ENCODE measurements around the gene RPL4. TPM values are rescaled to one million over a fixed set of nuclear protein-coding genes. Genes with fewer than 3 reads are reported as not detected.
"Not testable (repeated sequence)": the region's sequence is repeated elsewhere in the genome, so short reads cannot be mapped to it uniquely, and the experiment has no call there.

RPL4 gene
- total and polyA plus RNA-seq, 10 of the 15 experiments (the other 5 are each of a cell fraction or from before 2014, with no cell fraction given): 2,004 to 8,888 (median 4,667) TPM

DNA sequence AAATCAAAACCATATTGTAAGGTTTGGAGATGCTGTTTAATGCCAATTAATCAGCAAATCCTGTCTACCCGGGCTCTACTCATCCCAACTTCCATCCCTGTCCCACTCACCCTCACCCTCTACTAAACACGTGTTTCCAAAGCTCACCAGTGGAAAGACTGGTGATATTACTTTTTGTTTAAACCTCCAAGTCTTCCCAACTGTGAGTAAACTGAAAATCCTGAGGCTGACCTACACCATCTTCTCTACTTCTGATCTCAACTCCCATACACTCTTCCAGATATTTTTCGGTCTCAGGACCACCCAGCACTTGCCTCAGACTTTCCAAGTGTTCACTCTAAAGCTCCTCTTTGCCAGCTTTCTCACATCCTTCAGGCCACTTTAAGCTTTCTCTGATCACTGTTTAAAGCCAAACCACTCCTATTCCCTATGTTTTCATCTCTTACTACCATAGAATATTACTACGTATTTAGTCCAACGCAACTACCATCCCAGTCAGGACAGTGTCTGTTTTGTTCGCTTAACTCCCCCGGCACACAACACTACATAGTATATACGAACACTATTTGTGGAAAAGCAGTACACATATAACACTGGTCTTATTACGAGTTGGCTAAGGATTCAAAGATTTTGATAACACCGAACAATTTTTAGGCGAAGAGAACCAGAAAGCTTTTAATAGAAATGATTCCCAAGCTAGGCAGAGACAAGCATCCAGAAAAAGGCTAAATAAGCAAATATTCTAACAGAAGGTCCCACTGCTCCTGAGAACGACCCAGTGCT is 684 bp downstream of the RPL4 start:
- H2AFZ ChIP-seq (ENCODE audit: control insufficient read depth, low read depth, low read length): no peak overlapping the region
- FAIRE-seq (no peak), DNase-seq (ENCODE audit: low read depth, low spot score) (no peak), ATAC-seq (no peak)
- peaks cover 4% of the 10 kb centered on the region; the same call in 1 of the 2 replicates for H3K4me1 ChIP-seq (ENCODE audit: control insufficient read depth, insufficient read depth, low read length)
- ChIA-PET POLR2A (interaction anchor here (0.5 to 2.3 kb wide), 9 partner anchors 31 to 283 kb away, joined by 3 to 9 read pairs (median 5); partner anchors contain the start of genes MAP2K1 and TIPIN), SMC1A (ENCODE audit: uncharacterized antibody, unreplicated experiment) (interaction anchor here (0.7 to 2.5 kb wide), 5 partner anchors 93 to 582 kb away, joined by 4 to 10 read pairs (median 7); no protein-coding TSS in a partner anchor), RAD21 (ENCODE audit: unreplicated experiment) (interaction anchor here (0.7 to 1.5 kb wide), 2 partner anchors 101 to 118 kb away, joined by 3 to 4 read pairs; partner anchors contain the start of gene MAP2K1), CTCF (interaction anchor here (1.2 to 1.9 kb wide), 3 partner anchors 63 to 149 kb away, joined by 4 to 11 read pairs (median 5); partner anchors contain the start of gene MAP2K1)
- intact Hi-C loops (cut with micrococcal nuclease; ENCODE audit: unreplicated experiment): loop anchor here (2.0 kb wide), 1 partner anchor 63 kb away; no protein-coding TSS in a partner anchor
- H3K79me2 ChIP-seq (ENCODE audit: control insufficient read depth, insufficient read depth, low read length): peaks cover 81% of the 10 kb centered on the region
- H3K27me3 ChIP-seq (replicated peaks in 1 of 2; ENCODE audit: control insufficient read depth in 2 of 2, insufficient read depth in 2 of 2, low read length in 1 of 2): no peaks in the 10 kb centered on the region
- H4K20me1 ChIP-seq (ENCODE audit: control insufficient read depth, insufficient read depth): peaks cover 3% of the 10 kb centered on the region; the same call in 1 of the 2 replicates
- H3K4me2 ChIP-seq (ENCODE audit: control insufficient read depth, insufficient read depth): peak overlapping the region; percentile 39
- 0% methylated on average over 12 of the region's 12 CpGs for WGBS (ENCODE audit: insufficient coverage, insufficient replicate concordance, low lambda C conversion rate, missing lambda C conversion rate)
- TF ChIP-seq, protein P1, sequence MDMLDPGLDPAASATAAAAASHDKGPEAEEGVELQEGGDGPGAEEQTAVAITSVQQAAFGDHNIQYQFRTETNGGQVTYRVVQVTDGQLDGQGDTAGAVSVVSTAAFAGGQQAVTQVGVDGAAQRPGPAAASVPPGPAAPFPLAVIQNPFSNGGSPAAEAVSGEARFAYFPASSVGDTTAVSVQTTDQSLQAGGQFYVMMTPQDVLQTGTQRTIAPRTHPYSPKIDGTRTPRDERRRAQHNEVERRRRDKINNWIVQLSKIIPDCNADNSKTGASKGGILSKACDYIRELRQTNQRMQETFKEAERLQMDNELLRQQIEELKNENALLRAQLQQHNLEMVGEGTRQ (IDR thresholded peaks at IDR 0.05; ENCODE audit: borderline replicate concordance, low read depth, low read length): no peak
- no peak for TF ChIP-seq BCL11A (IDR thresholded peaks at IDR 0.05; ENCODE audit: low read depth, low read length)
- peak; percentile 27; the same call in 1 of the 2 replicates for TF ChIP-seq MTA3 (IDR thresholded peaks at IDR 0.05; ENCODE audit: borderline replicate concordance, low read length)
- in situ Hi-C loops (cut with MboI): loop anchor here (5.0 kb wide), 1 partner anchor 147 kb away; the partner anchor contains the start of gene TIPIN
- peaks cover 4 to 29% of the 10 kb centered on the region in 2 experiments for H3K36me3 ChIP-seq (ENCODE audit: control insufficient read depth in 2 of 2, insufficient read depth in 2 of 2, low read length in 1 of 2)
- peak overlapping the region; percentile 97 for H3K27ac ChIP-seq (ENCODE audit: control insufficient read depth, insufficient read depth)
- H3K4me3 ChIP-seq: peak overlapping the region; percentile 99
- TSS peak; percentile 71 for BruUV-seq (replicated peaks)
- no peaks in the 10 kb centered on the region for H3K9me3 ChIP-seq (replicated peaks; ENCODE audit: control insufficient read depth, insufficient read depth, low read length)
- peak overlapping the region; percentile 97 for H3K9ac ChIP-seq (ENCODE audit: control insufficient read depth, insufficient read depth, low read length)

DNA sequence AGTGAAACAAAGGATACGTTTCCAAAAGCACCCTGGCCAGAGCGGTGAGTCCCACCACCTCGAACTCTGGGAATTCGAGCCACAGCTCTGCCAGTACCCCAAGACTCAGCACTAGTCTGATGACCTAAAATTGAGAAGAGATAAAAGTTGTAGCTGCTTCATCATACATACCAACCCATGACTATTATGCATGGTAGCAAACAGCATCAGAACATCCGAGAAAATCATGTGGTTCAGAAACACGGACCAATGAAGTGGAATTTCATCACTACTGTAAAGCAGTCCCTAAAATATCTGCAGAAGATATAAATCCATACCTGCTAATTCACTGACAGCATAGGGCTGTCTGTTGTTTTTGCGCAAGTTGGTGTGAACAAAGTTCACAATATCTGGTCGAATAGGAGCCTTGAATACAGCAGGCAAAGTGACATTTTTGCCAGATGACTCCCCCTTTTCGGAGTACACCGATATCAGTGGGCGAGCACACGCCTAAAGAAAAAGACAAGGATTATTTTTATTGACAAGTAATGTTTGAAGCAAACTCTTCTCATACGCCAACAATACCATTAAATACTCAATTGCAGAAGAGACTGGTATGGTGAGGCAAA is 1.5 kb downstream of the RPL4 start:
- H3K9ac ChIP-seq (ENCODE audit: control insufficient read depth, insufficient read depth, low read length): peak overlapping the region; percentile 97
- H3K36me3 ChIP-seq (ENCODE audit: control insufficient read depth in 2 of 2, insufficient read depth in 2 of 2, low read length in 1 of 2): peaks cover 7 to 34% of the 10 kb centered on the region in 2 experiments
- ATAC-seq; H4K20me1 ChIP-seq (ENCODE audit: control insufficient read depth, insufficient read depth); H3K27me3 ChIP-seq (replicated peaks in 1 of 2; ENCODE audit: control insufficient read depth in 2 of 2, insufficient read depth in 2 of 2, low read length in 1 of 2); H3K9me3 ChIP-seq (replicated peaks; ENCODE audit: control insufficient read depth, insufficient read depth, low read length); H2AFZ ChIP-seq (ENCODE audit: control insufficient read depth, low read depth, low read length); H3K4me1 ChIP-seq (ENCODE audit: control insufficient read depth, insufficient read depth, low read length); FAIRE-seq; DNase-seq (ENCODE audit: low read depth, low spot score); BruUV-seq (replicated peaks): not testable (repeated sequence)
- peaks cover 77% of the 10 kb centered on the region for H3K79me2 ChIP-seq (ENCODE audit: control insufficient read depth, insufficient read depth, low read length)
- CTCF ChIA-PET: interaction anchor here (1.3 to 1.9 kb wide), 2 partner anchors 64 to 116 kb away, joined by 5 to 11 read pairs; partner anchors contain the start of gene MAP2K1
- in situ Hi-C loops (cut with MboI): loop anchor here (5.0 kb wide), 1 partner anchor 146 kb away; the partner anchor contains the start of gene TIPIN
- H3K4me2 ChIP-seq (ENCODE audit: control insufficient read depth, insufficient read depth): peak overlapping the region; percentile 39
- POLR2A ChIA-PET: interaction anchor here (0.6 to 2.1 kb wide), 4 partner anchors 31 to 282 kb away, joined by 3 to 9 read pairs (median 4); partner anchors contain the start of gene MAP2K1
- peak overlapping the region; percentile 99 for H3K4me3 ChIP-seq
- intact Hi-C loops (cut with micrococcal nuclease; ENCODE audit: unreplicated experiment): loop anchor here (2.0 kb wide), 1 partner anchor 64 kb away; no protein-coding TSS in a partner anchor
- RAD21 ChIA-PET (ENCODE audit: unreplicated experiment): interaction anchor here (1.5 kb wide), 1 partner anchor 117 kb away, joined by 4 read pairs; the partner anchor contains the start of gene MAP2K1
- peak overlapping the region; percentile 97 for H3K27ac ChIP-seq (ENCODE audit: control insufficient read depth, insufficient read depth)
- SMC1A ChIA-PET (ENCODE audit: uncharacterized antibody, unreplicated experiment): interaction anchor here (0.7 to 2.5 kb wide), 6 partner anchors 64 to 581 kb away, joined by 3 to 10 read pairs (median 6); no protein-coding TSS in a partner anchor
- 5% methylated on average over 13 of the region's 13 CpGs for WGBS (ENCODE audit: insufficient coverage, insufficient replicate concordance, low lambda C conversion rate, missing lambda C conversion rate)

Measured in GM12878 (cell line).